Neural progenitor cell (in vitro differentiated cells): ENCODE data around the gene OR2Y1.

ENCODE experiments used
- CTCF ChIP-seq: fragments of 200-600 bp; sonication (generic); IDR thresholded peaks from 2 replicates; pipeline ENCODE4 v1.5.1; 2017; ENCODE audit warnings: antibody characterized with exemption, mild to moderate bottlenecking
- EZH2 ChIP-seq: fragments of 200-600 bp; sonication (generic); IDR thresholded peaks from 2 replicates; pipeline ENCODE4 v1.6.1; 2017; ENCODE audit warnings: antibody characterized with exemption, mild to moderate bottlenecking, moderate library complexity
- EZH2phosphoT487 ChIP-seq: fragments of 200-600 bp; sonication (generic); IDR thresholded peaks from 2 replicates; pipeline ENCODE4 v1.6.1; 2017; ENCODE audit warnings: antibody characterized with exemption

GRCh38 chr5:180785121-180785781 lies 45.4 kb upstream of the OR2Y1 start:
- TF ChIP-seq CTCF, result no peak
- TF ChIP-seq EZH2, result no peak
- TF ChIP-seq EZH2phosphoT487, result no peak
